H1 (cell line): Measurements from ENCODE around the gene SYT17.

Source experiments
- CEBPB ChIP-seq: IDR thresholded peaks from 2 replicates; pipeline ENCODE4 v1.6.1; 2012; ENCODE audit warnings: low read depth, low read length
- CHD1 ChIP-seq: IDR thresholded peaks from 2 replicates; pipeline ENCODE4 v1.6.1; 2012; ENCODE audit warnings: low read depth, low read length, improper control_type of control experiment
- CHD2 ChIP-seq: IDR thresholded peaks from 2 replicates; pipeline ENCODE4 v1.6.1; 2012; ENCODE audit warnings: low read length, improper control_type of control experiment
- EP300 ChIP-seq, 2 experiments: IDR thresholded peaks; 1 replicate in 1 of 2; 2 replicates in 1 of 2; pipeline ENCODE4 v1.6.1; 2011 to 2012; ENCODE audit warnings: low read depth in 2 of 2, low read length in 2 of 2, mild to moderate bottlenecking in 2 of 2, borderline replicate concordance in 1 of 2, inconsistent platforms in 1 of 2, moderate library complexity in 1 of 2
- EZH2 ChIP-seq: fragments of 200-600 bp; sonication (generic); IDR thresholded peaks from 2 replicates; pipeline ENCODE4 v1.7.1; 2012; ENCODE audit warnings: low read depth, mild to moderate bottlenecking, moderate library complexity, low read length, inconsistent platforms; ENCODE audit not compliant: severe bottlenecking
- FOSL1 ChIP-seq: IDR thresholded peaks from 2 replicates; pipeline ENCODE4 v1.6.1; 2011; ENCODE audit warnings: mild to moderate bottlenecking, low read depth, low read length, moderate library complexity; ENCODE audit not compliant: insufficient read depth
- GABPA ChIP-seq: IDR thresholded peaks from 2 replicates; pipeline ENCODE4 v1.6.1; 2011; ENCODE audit warnings: mild to moderate bottlenecking, low read length, moderate library complexity, borderline replicate concordance; ENCODE audit not compliant: insufficient read depth
- MAX ChIP-seq: IDR thresholded peaks from 2 replicates; pipeline ENCODE4 v1.6.1; 2012; ENCODE audit warnings: inconsistent platforms
- RAD21 ChIP-seq, 2 experiments: IDR thresholded peaks in 1 of 2; conservative IDR thresholded peaks in 1 of 2; 2 replicates each; pipeline ENCODE4 v1.6.1; 2011; ENCODE audit warnings: low read depth in 2 of 2, low read length in 2 of 2, improper control_type of control experiment in 1 of 2, inconsistent platforms in 1 of 2, mild to moderate bottlenecking in 1 of 2, moderate library complexity in 1 of 2
- SIN3A ChIP-seq, 2 experiments: IDR thresholded peaks in 1 of 2; conservative IDR thresholded peaks in 1 of 2; 2 replicates each; pipeline ENCODE4 v1.6.1; 2011 to 2012; ENCODE audit warnings: low read length in 2 of 2, improper control_type of control experiment in 1 of 2, low read depth in 1 of 2, mild to moderate bottlenecking in 1 of 2
- TAF1 ChIP-seq: IDR thresholded peaks from 2 replicates; pipeline ENCODE4 v1.6.1; 2011; ENCODE audit warnings: mild to moderate bottlenecking, low read depth, low read length
- YY1 ChIP-seq: IDR thresholded peaks from 2 replicates; pipeline ENCODE4 v1.6.1; 2011; ENCODE audit warnings: low read depth, mild to moderate bottlenecking, low read length
- TF ChIP-seq, protein P1 (sequence below), 3 experiments: IDR thresholded peaks; 1 replicate in 2 of 3; 2 replicates in 1 of 3; pipeline versions ENCODE4 v1.5.1 to v1.6.1; 2011; ENCODE audit warnings: low read length in 3 of 3, mild to moderate bottlenecking in 3 of 3, inconsistent platforms in 2 of 3, low read depth in 1 of 3, moderate library complexity in 1 of 3; ENCODE audit not compliant: insufficient read depth in 1 of 3; ENCODE audit errors: control extremely low read depth in 1 of 3

GRCh38 chr16:19231881-19232280 is 63.8 kb downstream of the SYT17 start:
- TF ChIP-seq, protein P1, sequence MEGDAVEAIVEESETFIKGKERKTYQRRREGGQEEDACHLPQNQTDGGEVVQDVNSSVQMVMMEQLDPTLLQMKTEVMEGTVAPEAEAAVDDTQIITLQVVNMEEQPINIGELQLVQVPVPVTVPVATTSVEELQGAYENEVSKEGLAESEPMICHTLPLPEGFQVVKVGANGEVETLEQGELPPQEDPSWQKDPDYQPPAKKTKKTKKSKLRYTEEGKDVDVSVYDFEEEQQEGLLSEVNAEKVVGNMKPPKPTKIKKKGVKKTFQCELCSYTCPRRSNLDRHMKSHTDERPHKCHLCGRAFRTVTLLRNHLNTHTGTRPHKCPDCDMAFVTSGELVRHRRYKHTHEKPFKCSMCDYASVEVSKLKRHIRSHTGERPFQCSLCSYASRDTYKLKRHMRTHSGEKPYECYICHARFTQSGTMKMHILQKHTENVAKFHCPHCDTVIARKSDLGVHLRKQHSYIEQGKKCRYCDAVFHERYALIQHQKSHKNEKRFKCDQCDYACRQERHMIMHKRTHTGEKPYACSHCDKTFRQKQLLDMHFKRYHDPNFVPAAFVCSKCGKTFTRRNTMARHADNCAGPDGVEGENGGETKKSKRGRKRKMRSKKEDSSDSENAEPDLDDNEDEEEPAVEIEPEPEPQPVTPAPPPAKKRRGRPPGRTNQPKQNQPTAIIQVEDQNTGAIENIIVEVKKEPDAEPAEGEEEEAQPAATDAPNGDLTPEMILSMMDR (IDR thresholded peaks at IDR 0.05; ENCODE audit: control extremely low read depth in 1 of 3, insufficient read depth in 1 of 3, low read depth in 1 of 3, low read length in 3 of 3): no peak
- TF ChIP-seq YY1 (no peak), TAF1 (no peak), EZH2 (no peak), GABPA (no peak), SIN3A (conservative IDR thresholded peaks at IDR 0.05 in 1 of 2, IDR thresholded peaks at IDR 0.05 in 1 of 2; ENCODE audit: low read depth in 1 of 2, low read length in 2 of 2) (no peak), FOSL1 (no peak), CEBPB (no peak), MAX (no peak), CHD2 (no peak), CHD1 (no peak), RAD21 (IDR thresholded peaks at IDR 0.05 in 1 of 2, conservative IDR thresholded peaks at IDR 0.05 in 1 of 2; ENCODE audit: low read depth in 2 of 2, low read length in 2 of 2) (no peak), EP300 (IDR thresholded peaks at IDR 0.05; ENCODE audit: borderline replicate concordance in 1 of 2, low read depth in 2 of 2, low read length in 2 of 2) (no peak)
